HG03066 (cell line): ENCODE data around the gene ZBTB9.

ENCODE experiments used
- ATAC-seq: cut with Tn5 transposase; IDR thresholded peaks from one replicate; pipeline ENCODE4 v1.9.1; 2021; ENCODE audit warnings: low read depth; ENCODE audit not compliant: unreplicated experiment

ZBTB9 gene

DNA sequence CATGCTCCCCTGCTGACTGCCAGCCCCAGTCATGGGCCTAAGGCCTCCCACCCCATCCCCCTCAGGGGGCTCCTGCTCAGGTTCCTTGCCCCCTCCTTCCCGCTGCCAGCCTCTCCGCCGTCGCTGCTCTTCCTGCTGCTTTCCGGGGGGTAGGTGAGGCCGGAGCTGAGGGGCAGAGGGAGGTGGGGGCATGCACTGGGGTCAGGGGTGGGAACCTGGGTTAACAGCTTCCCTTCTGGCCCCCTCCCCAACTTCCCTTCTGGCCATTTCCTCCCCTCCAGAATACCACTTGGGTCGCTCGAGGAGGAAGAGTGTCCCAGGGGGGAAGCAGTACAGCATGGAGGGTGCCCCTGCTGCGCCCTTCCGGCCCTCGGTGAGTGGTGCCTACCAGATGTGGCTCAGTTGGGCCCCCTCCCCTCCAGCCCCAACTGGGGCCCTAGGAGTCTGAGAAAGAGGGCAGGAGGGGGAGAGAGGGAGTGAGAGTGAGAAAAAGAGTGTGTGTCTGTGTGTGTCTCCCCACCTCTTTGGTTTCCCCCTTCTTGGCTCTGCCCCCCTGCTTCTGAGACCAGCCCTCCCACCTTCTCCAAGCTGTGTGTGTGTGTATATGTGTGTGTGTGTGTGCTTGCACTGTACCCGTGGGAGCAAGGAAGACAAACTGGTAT lies 22.4 kb upstream of the ZBTB9 start:
- no peak for ATAC-seq

DNA sequence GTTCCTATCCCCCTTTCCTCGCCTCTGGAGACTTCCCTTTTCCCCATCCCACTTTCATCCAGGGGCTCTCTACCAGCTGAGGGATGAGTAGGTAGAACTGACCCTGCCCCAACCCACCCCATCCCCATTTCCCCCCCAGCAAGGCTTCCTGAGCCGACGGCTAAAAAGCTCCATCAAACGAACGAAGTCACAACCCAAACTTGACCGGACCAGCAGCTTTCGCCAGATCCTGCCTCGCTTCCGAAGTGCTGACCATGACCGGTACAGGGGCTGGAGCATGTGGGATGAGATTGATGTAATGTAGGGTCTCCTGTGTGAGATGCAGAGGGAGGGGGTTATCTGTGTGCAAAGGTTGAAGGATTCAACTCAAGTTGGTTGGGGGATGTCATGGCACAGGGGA lies 21.8 kb upstream of the ZBTB9 start:
- no peak for ATAC-seq

DNA sequence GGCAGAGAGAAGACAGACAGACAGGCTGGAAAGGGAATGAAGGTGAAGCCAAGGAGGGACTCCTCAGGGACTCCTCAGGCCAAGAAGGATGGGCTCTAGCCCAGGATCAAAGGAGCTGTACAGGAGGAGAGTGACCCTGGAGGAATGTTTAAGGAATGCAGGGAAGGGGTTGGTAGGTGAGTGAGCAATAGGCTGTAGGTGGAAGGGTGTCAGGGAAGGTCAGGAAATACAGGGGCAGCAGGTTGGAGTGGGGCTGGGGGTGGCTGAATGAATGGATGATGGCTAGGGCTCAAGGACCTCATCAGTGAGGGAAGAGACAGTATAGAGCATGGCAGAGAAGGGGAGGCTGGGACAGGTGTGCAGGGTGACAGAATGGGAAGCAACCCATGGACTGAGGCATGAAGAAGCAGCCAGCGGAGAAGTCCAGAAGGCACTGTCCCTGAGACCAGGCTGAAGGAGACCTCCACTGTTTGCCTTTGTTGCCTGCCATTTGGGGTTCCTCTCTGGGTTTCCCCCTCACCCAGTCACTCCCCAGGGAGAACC lies 21.3 kb upstream of the ZBTB9 start:
- no peak for ATAC-seq

DNA sequence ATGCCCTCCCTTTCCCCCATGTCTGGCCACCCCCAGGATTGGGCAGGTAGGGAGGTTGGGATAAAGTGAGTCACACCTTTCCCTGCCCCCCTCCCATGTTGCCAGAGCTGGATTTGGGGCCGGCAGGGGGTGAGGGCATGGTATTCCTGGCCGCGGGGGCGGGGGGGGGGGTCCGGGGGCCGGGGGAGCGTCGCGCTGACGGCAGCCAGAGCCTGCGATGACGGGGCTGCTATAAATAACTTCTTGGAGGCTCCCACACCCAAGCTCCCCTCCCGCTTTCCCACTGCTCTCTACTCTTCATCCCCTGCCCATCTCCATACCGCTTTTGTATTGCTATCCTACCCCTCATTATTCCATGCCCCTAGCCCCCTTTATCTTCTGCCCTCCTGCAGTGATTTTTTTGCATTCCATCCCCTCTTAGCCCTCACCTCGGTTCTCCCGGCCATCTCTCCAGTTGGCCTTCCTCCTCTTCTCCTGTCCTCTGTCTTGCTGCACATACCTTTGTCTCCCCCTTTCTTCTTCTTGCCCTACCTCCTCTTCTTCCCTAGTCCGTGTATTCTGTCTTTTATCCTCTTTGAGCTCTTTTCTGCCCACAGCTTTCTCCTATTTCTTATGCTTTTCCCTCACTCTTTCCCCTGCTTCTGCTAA lies 20.7 kb upstream of the ZBTB9 start:
- no peak for ATAC-seq

DNA sequence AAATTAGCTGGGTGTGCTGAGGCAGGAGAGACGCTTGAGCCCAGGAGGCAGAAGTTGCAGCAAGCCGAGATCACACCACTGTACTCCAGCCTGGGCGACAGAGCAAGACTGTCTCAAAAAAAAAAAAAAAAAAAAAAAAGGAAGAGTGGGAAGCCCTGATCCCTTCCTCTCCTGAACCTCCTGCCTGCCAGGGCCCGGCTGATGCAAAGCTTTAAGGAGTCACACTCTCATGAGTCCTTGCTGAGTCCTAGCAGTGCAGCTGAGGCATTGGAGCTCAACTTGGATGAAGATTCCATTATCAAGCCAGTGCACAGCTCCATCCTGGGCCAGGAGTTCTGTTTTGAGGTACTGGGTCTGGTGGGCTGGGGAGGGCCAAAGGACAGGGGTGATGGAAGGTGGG lies 19.4 kb upstream of the ZBTB9 start:
- ATAC-seq, result no peak

DNA sequence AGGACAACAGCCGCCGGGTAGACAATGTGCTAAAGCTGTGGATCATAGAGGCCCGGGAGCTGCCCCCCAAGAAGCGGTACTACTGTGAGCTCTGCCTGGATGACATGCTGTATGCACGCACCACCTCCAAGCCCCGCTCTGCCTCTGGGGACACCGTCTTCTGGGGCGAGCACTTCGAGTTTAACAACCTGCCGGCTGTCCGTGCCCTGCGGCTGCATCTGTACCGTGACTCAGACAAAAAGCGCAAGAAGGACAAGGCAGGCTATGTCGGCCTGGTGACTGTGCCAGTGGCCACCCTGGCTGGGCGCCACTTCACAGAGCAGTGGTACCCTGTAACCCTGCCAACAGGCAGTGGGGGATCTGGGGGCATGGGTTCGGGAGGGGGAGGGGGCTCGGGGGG lies 16.7 kb upstream of the ZBTB9 start:
- ATAC-seq, result no peak

DNA sequence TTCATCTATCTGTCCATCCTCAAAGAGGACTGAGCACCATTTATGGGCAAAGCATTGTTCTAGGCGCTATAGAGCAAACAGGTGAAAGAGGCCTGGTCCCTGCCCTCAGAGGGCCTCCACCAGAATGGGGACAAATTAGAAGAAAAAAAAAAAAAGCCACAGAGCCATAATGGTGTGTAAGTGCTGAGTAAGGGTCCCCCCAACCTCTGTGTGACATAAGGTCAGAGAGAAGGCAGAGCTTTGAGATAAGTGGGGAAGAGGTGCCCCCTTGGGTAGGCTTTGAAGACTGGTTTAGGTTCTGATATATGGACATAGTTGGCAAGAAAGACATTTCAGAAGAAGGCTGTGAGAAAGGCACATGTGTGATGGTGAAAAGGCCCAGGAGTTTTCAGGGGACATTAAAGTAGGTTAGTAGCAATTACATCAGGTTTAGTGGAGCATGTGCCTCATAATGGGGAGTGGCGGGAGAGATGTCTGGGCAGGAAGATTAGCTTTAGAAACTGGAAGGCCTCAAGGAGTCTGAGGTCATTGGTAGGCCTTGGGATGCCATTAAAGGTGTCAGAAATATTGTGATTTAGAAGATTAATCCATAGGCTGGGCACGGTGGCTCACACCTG lies 15.3 kb upstream of the ZBTB9 start:
- ATAC-seq, result no peak

DNA sequence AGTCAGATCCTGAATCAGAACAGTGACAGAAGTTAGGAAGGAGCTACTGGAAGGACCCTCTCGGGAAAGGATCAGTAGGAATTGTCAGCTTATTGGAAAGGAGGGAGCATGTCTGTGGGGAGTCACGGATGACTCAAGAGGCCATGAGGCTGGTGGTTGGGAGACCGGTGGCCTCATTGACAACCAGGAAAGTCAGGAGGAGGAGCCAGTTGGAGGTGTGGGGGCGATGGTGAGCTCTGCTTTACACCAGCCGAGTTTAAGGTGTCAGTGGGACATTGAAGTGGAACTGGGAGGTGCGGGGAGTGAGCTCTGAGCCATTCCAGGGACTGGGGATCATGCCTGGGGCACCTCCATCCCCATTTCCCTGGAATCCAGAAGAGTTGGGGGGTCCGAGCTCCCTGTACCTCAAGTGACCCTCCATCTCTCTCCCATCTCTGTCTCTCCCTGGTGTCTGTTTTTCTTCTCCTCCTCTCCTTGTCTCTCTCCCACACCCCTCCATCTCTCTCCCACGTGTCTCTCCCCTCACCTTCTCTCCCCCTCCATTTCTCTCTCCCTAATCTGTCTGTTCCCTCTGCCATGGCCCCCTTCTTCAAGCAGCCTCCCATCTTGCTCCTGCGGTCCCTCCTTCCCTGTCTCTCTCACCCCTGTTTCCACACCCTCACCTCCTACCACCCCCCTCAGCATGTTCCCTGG lies 14.3 kb upstream of the ZBTB9 start:
- ATAC-seq, result no peak

DNA sequence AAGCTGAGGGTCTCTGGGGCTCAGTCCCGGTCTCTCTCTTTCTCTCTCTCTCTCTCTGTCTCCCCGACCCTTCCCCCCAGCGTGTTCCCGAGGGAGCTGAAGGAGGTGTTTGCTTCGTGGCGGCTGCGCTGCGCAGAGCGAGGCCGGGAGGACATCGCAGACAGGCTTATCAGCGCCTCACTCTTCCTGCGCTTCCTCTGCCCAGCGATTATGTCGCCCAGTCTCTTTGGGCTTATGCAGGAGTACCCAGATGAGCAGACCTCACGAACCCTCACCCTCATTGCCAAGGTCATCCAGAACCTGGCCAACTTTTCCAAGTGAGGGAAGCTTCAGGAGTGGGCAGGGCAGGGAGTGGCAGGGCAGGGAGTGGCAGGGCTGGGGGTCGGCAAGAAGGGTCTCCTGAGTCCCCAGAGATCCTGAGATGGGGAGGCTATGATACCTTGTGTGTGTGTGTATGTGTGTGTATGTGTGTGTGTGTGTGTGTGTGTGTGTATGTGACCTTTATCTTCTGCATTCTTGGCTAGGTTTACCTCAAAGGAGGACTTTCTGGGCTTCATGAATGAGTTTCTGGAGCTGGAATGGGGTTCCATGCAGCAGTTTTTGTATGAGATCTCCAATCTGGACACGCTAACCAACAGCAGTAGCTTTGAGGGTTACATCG lies 13.6 kb upstream of the ZBTB9 start:
- ATAC-seq, result no peak

DNA sequence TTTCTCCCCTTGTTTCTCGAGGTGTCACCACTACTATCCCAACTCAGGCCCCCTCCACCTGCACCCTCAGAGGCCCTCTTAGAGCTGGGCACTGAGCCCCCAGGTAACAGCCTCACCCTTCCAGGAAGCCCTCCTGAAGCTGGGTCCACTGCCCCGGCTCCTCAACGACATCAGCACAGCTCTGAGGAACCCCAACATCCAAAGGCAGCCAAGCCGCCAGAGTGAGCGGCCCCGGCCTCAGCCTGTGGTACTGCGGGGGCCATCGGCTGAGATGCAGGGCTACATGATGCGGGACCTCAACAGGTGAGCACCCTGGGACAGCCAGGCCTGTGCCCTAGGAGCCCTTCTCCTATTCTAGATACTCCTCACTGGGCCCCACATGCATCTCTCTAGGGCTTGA lies 12.9 kb upstream of the ZBTB9 start:
- no peak for ATAC-seq

DNA sequence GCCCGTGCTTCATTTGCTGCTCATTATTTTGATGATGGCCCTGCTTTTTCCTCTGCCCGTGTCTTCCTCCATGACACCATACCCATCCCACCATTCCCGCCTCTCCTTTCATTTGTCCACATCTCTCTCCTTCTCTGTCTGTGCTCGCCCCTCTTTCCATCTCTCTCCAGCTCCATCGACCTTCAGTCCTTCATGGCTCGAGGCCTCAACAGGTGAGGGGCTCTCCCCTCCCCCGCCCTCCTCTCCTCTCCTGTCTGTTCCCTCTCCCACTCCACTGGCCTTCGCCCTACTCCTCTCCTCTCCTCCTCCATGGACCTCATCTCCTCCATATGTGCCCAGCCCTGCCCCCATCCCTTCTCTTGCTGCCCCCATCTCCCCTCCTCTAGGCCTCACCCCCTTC lies 12.1 kb upstream of the ZBTB9 start:
- no peak for ATAC-seq

DNA sequence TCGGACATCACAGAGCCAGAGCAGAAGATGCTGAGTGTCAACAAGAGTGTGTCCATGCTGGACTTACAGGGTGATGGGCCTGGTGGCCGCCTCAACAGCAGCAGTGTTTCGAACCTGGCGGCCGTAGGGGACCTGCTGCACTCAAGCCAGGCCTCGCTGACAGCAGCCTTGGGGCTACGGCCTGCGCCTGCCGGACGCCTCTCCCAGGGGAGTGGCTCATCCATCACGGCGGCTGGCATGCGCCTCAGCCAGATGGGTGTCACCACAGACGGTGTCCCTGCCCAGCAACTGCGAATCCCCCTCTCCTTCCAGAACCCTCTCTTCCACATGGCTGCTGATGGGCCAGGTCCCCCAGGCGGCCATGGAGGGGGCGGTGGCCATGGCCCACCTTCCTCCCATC lies 11.4 kb upstream of the ZBTB9 start:
- ATAC-seq, result no peak

DNA sequence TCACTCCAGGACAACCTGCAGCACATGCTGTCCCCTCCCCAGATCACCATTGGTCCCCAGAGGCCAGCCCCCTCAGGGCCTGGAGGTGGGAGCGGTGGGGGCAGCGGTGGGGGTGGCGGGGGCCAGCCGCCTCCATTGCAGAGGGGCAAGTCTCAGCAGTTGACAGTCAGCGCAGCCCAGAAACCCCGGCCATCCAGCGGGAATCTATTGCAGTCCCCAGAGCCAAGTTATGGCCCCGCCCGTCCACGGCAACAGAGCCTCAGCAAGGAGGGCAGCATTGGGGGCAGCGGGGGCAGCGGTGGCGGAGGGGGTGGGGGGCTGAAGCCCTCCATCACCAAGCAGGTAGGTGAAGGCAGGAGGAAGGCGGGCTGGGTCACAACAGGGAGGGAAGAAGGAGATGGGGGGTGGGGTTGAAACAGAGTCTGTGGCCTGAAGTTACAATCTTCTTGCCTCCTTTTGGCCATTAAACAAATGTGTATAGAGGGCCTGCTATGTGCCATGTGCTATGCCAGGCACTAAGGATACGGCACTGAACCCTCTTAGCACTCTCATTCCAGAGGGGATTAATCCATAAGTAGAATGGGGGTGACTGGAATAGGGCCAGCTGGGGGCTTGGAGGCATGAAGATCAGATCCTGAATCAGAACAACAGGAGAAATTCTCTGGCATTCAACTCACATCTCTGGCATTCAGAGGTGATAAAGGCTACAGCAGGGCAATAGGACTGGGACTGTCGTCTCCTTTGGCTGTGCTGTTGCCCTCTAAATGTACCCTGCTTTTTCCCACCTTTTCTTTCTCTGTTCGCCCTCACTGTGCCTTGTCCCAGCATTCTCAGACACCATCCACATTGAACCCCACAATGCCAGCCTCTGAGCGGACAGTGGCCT lies 10.5 kb upstream of the ZBTB9 start:
- no peak for ATAC-seq

DNA sequence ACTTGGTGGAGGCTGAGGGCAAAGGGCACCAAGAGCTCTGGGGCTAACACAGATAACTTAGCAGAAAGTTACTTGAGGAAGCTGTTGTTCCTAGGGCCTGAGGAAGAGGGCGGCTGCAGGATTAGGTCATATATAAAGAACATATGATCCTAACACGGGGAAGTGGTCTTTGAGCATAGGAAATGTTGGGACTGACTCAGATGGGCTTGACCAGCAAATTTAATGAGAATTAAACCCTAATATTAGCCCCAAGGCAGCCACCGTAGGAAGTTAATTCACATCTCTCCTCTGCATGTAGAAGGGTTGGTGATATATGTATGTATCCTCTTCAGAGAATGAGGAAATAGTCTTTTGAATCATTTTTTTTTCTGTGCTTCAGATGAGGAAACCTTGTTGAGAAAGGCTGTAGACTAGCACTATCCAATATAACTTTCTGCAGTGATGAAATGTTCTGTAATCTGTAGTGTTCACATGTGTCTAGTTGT lies 9.2 kb upstream of the ZBTB9 start:
- ATAC-seq, result no peak

DNA sequence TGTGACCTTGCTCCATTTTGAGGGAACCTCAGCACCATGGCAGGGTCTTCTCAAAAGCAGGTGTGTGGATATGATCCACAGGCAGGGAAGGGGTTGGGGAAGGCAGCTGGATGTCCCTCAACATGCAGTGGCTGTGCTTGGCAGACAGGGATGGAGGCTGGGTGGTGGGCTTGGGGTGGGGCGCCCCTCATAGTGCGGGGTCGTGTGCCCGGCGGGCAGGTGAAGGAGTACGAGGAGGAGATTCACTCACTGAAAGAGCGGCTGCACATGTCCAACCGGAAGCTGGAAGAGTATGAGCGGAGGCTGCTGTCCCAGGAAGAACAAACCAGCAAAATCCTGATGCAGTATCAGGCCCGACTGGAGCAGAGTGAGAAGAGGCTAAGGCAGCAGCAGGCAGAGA lies 8.0 kb upstream of the ZBTB9 start:
- no peak for ATAC-seq

DNA sequence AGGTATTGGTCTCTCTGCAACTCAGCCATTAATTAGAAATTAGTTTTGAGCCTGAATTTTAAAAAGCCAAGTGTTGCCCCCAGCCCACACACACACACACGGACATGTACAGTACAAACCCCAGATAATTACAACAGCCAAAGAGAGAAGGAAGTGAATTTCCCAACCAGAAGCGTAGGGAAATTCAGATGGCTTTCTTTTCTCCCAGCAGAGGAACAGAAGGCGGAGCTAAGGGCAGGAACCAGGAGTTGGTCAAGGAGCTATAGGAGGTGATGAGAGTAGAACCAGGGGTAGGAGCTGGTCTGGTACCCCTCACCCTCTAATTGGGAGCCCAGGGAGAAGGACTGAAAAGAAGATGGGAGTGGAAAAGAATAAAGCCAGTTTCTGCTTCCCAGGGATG lies 3.9 kb upstream of the ZBTB9 start:
- ATAC-seq, result no peak

DNA sequence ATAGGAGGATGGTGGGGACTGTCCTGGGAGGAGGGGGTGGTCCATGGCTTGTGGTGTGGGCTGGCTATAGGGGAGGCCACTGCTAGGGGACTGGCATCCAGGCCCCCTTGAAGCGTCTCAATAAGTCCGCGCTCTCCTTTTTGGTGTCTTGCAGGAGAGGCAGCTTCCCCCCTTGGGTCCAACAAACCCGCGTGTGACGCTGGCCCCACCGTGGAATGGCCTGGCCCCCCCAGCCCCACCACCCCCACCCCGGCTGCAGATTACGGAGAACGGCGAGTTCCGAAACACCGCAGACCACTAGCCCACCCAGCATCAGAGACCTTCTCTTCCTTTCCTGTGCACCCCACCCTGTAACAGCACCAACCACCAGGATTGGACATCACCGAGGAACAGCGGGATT lies 2.8 kb upstream of the ZBTB9 start:
- no peak for ATAC-seq

DNA sequence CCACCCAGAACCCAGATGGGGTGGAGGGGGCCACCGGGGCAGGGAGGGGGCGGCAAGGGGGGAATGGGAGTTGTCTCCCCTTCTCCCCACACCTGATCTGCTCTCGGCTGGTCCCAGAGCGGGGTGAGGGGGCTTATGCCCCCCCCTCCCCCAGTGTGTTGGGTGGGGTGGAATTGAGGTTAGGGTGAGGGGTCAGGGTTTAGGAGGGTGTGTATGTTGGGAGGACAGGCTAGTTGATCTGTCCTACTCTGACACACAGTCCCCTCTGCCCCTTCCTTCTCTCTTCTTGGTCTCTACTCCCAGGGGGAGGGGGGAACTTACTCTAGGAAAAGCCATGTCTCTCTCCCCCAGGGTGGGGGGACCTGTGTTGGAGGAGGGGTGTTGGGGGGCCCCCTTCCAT lies 1.9 kb upstream of the ZBTB9 start:
- ATAC-seq, result no peak

DNA sequence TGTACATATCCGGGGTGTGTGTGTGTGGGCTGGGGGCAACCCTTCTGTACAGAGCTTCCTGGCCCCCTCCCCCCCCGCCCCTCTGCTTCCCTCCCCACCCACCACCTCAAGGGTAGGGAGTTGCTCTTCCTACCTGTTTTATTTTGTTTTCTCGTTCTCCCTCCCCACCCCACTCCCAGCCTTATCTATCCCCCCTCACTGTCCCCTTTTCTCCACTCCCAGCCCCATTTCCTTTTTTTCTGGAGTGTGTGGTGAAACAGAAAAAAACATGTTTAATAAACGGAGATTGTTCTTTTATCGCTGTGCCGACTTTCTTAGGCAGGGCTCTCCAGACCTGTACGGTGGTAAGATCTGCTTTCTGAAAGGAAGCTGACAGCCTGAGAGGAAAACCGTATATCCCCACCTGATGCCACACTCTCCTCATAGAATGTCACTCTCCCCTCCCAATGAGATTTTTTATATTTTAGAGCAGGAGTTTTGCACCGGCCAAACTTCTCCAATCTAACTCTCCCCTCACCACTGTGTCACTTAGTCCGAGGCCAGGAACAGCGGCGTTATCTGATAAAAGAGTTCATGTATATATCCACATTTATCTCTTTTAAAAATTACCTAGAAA lies 875 bp upstream of the ZBTB9 start:
- no peak for ATAC-seq
